Mucosa of descending colon (tissue), 3 donors: ENCODE results near the gene PPP3CA. TPM values are rescaled to one million over a fixed set of nuclear protein-coding genes. Genes with fewer than 3 reads are reported as not detected.
"Not testable (repeated sequence)": the region's sequence is repeated elsewhere in the genome, so short reads cannot be mapped to it uniquely, and the experiment has no call there.

ENCODE experiments used
- ATAC-seq: fragments of 200-7000 bp; cut with Tn5 transposase; one replicate; pipeline ENCODE4 v1.9.1; 2020; ENCODE audit warnings: mild to moderate bottlenecking, moderate library complexity
- DNase-seq, 3 donors: peaks; one replicate each; pipeline ENCODE4 v3.0.0-alpha.2; 2020
- H3K36me3 ChIP-seq: fragments of 200-600 bp; one replicate; pipeline ENCODE4 v1.8.0; 2021; ENCODE audit warnings: low read depth, mild to moderate bottlenecking
- H3K4me1 ChIP-seq: fragments of 200-600 bp; one replicate; pipeline ENCODE4 v1.8.0; 2021; ENCODE audit warnings: low read depth, mild to moderate bottlenecking
- H3K4me3 ChIP-seq: fragments of 200-600 bp; one replicate; pipeline ENCODE4 v1.8.0; 2021; ENCODE audit warnings: mild to moderate bottlenecking
- H3K9me3 ChIP-seq: fragments of 200-600 bp; one replicate; pipeline ENCODE4 v1.8.0; 2021; ENCODE audit warnings: mild to moderate bottlenecking
- CTCF ChIP-seq: fragments of 200-600 bp; IDR thresholded peaks from one replicate; pipeline ENCODE4 v1.8.0; 2022; ENCODE audit warnings: antibody characterized with exemption, mild to moderate bottlenecking
- intact Hi-C, 2 donors: fragments of 100-400 bp; cut with DNase I in 1 of 2; cut with micrococcal nuclease in 1 of 2; formaldehyde crosslinking; loops; one replicate each; pipeline versions ENCODE4 v1.11.0 to v1.11.1; 2022; cut with DNase I, micrococcal nuclease
- total RNA-seq, 3 donors: library from RNA; stranded (reverse); fragmentation: NEBNext Ultra II Directional in 2 of 3; extraction: Animal tissue kit (Norgen Biotek cat#: 25700) in 2 of 3; gene quantifications; one replicate each; pipeline versions ENCODE4 v1.2.1 to v1.2.4, GENCODE V29; 2021 to 2023
- donor health status: DM: no; HTN: no; CAD: no; lungs with moderate emphysema.
- donor health status: DM: no; HTN: no; CAD: no.
- donor health status: DM: no; HTN: yes; CAD: no.

The PPP3CA gene
- total RNA-seq, 3 donors from 2014 or later = 38.3 to 47.6 (median 40.4) TPM

- no peaks in the 10 kb centered on the region for H3K9me3 ChIP-seq
- DNase-seq (no peak), ATAC-seq (peak; percentile 46)
- no peaks in the 10 kb centered on the region for H3K36me3 ChIP-seq
- peaks cover 20% of the 10 kb centered on the region for H3K4me1 ChIP-seq
- intact Hi-C loops = no loop called here
- H3K4me3 ChIP-seq = no peak overlapping the region
- no peak for TF ChIP-seq CTCF
These were observed 242.8 kb downstream of the PPP3CA start for GRCh38 chr4:101104312-101105052.

- intact Hi-C loops = no loop called here
- TF ChIP-seq CTCF = no peak
- DNase-seq (peak in 1 of 3 donors; percentile 25), ATAC-seq (peak; percentile 94)
- no peak overlapping the region for H3K4me3 ChIP-seq
- H3K36me3 ChIP-seq = no peaks in the 10 kb centered on the region
- no peaks in the 10 kb centered on the region for H3K9me3 ChIP-seq
- H3K4me1 ChIP-seq = peaks cover 20% of the 10 kb centered on the region
These were observed 243.8 kb downstream of the PPP3CA start for GRCh38 chr4:101103381-101104142.

- ATAC-seq (peak; percentile 71), DNase-seq (peak; percentile 31 to 60 (median 39))
- H3K4me1 ChIP-seq = peaks cover 20% of the 10 kb centered on the region
- intact Hi-C loops = no loop called here
- H3K9me3 ChIP-seq = no peaks in the 10 kb centered on the region
- no peak overlapping the region for H3K4me3 ChIP-seq
- H3K36me3 ChIP-seq = no peaks in the 10 kb centered on the region
- TF ChIP-seq CTCF = no peak
These were observed 245.1 kb downstream of the PPP3CA start for GRCh38 chr4:101102114-101102742.

- no peak for ATAC-seq
- no peak overlapping the region for H3K4me3 ChIP-seq
- TF ChIP-seq CTCF = no peak
These were observed 246.3 kb downstream of the PPP3CA start for GRCh38 chr4:101101072-101101471.

GRCh38 chr4:101098666-101099400 lies 248.5 kb downstream of the PPP3CA start:
- ATAC-seq = no peak

More at GRCh38 chr4:101101072-101101471, 246.3 kb downstream of the PPP3CA start:
- no peaks in the 10 kb centered on the region for H3K36me3 ChIP-seq
- no peaks in the 10 kb centered on the region for H3K9me3 ChIP-seq
- no peak for DNase-seq
- peaks cover 20% of the 10 kb centered on the region for H3K4me1 ChIP-seq
- intact Hi-C loops = no loop called here

GRCh38 chr4:101092609-101093008 lies 254.7 kb downstream of the PPP3CA start:
- H3K36me3 ChIP-seq, H3K9me3 ChIP-seq, H3K4me1 ChIP-seq, intact Hi-C loops, DNase-seq, H3K4me3 ChIP-seq, ATAC-seq: not testable (repeated sequence)

More at GRCh38 chr4:101098666-101099400, 248.5 kb downstream of the PPP3CA start:
- TF ChIP-seq CTCF = no peak
- intact Hi-C loops = no loop called here
- H3K36me3 ChIP-seq = no peaks in the 10 kb centered on the region
- peaks cover 10% of the 10 kb centered on the region for H3K4me1 ChIP-seq
- no peak for DNase-seq
- H3K4me3 ChIP-seq = no peak overlapping the region
- H3K9me3 ChIP-seq = no peaks in the 10 kb centered on the region
